Osteoblast (primary cell): Measurements from ENCODE around the gene EXOC2. TPM values are rescaled to one million over a fixed set of nuclear protein-coding genes. Genes with fewer than 3 reads are reported as not detected.

Experiments
- DNase-seq: peaks from one replicate; pipeline ENCODE4 v3.0.0; 2011; ENCODE audit warnings: low spot score, mixed read lengths; ENCODE audit not compliant: insufficient read length; ENCODE audit errors: missing footprints
- H2AFZ ChIP-seq: 2 replicates; pipeline ENCODE4 v1.6.0; 2011; ENCODE audit warnings: mild to moderate bottlenecking, low read length
- H3K27ac ChIP-seq: 2 replicates; pipeline ENCODE4 v1.5.1; 2011; ENCODE audit warnings: mild to moderate bottlenecking, low read depth, low read length, moderate library complexity
- H3K27me3 ChIP-seq: 2 replicates; pipeline ENCODE4 v1.6.0; 2012; ENCODE audit warnings: mild to moderate bottlenecking, control low read depth, inconsistent platforms, low read length, moderate library complexity; ENCODE audit not compliant: insufficient read depth
- H3K36me3 ChIP-seq: 2 replicates; pipeline ENCODE4 v1.5.1; 2011; ENCODE audit warnings: mild to moderate bottlenecking, low read length, control low read depth, moderate library complexity; ENCODE audit not compliant: insufficient read depth
- H3K4me1 ChIP-seq: 2 replicates; pipeline ENCODE4 v1.5.1; 2011; ENCODE audit warnings: mild to moderate bottlenecking, low read length, control low read depth, moderate library complexity; ENCODE audit not compliant: insufficient read depth
- H3K4me2 ChIP-seq: 2 replicates; pipeline ENCODE4 v1.6.0; 2011; ENCODE audit warnings: mild to moderate bottlenecking, low read length; ENCODE audit not compliant: insufficient read depth
- H3K4me3 ChIP-seq: fragments of 200-600 bp; sonication (generic); 3 replicates; pipeline ENCODE4 v1.5.1; 2012; ENCODE audit warnings: mild to moderate bottlenecking, low read length, inconsistent platforms; ENCODE audit not compliant: insufficient read depth
- H3K79me2 ChIP-seq: 2 replicates; pipeline ENCODE4 v1.6.0; 2012; ENCODE audit warnings: mild to moderate bottlenecking, low read length, control low read depth, inconsistent platforms; ENCODE audit not compliant: insufficient read depth
- H3K9me3 ChIP-seq: 2 replicates; pipeline ENCODE4 v1.5.1; 2011; ENCODE audit warnings: low read depth, low read length, control low read depth
- H4K20me1 ChIP-seq: 2 replicates; pipeline ENCODE4 v1.6.0; 2012; ENCODE audit warnings: mild to moderate bottlenecking, low read length, control low read depth; ENCODE audit not compliant: insufficient read depth
- CTCF ChIP-seq: IDR thresholded peaks from 2 replicates; pipeline ENCODE4 v1.5.1; 2011; ENCODE audit warnings: mild to moderate bottlenecking, low read depth, low read length, moderate library complexity; ENCODE audit errors: extremely low read depth
- total RNA-seq: library from RNA; depleted of rRNA; stranded (reverse); fragments of >200 nt; gene quantifications from 2 replicates; pipeline ENCODE4 v1.2.3, GENCODE V29; 2012

EXOC2 gene
- total RNA-seq, 1 donor = 19.5 TPM

- DNase-seq = no peak
- no peaks in the 10 kb centered on the region for H3K4me1 ChIP-seq
- H4K20me1 ChIP-seq = no peaks in the 10 kb centered on the region
- H3K4me3 ChIP-seq = no peak overlapping the region
- no peaks in the 10 kb centered on the region for H3K79me2 ChIP-seq
- no peaks in the 10 kb centered on the region for H3K9me3 ChIP-seq
- no peak overlapping the region for H3K4me2 ChIP-seq
- no peak overlapping the region for H2AFZ ChIP-seq
- no peak overlapping the region for H3K27ac ChIP-seq
- no peaks in the 10 kb centered on the region for H3K27me3 ChIP-seq
- no peak for TF ChIP-seq CTCF
- peaks cover 5% of the 10 kb centered on the region for H3K36me3 ChIP-seq
Observed at GRCh38 chr6:621931-622330, 71.0 kb downstream of the EXOC2 start.

GRCh38 chr6:620950-621349, 72.0 kb downstream of the EXOC2 start:
- Histone ChIP-seq H3K27me3 (no peaks in the 10 kb centered on the region), H3K79me2 (no peaks in the 10 kb centered on the region), H3K4me3 (no peak overlapping the region), H4K20me1 (no peaks in the 10 kb centered on the region), H3K36me3 (peaks cover 5% of the 10 kb centered on the region), H3K27ac (no peak overlapping the region), H2AFZ (no peak overlapping the region), H3K9me3 (no peaks in the 10 kb centered on the region), H3K4me1 (no peaks in the 10 kb centered on the region), H3K4me2 (no peak overlapping the region)
- TF ChIP-seq CTCF = no peak
- no peak for DNase-seq

- Histone ChIP-seq H3K9me3 (no peaks in the 10 kb centered on the region), H3K4me2 (no peak overlapping the region), H3K4me1 (no peaks in the 10 kb centered on the region), H3K27me3 (no peaks in the 10 kb centered on the region), H3K4me3 (no peak overlapping the region), H3K27ac (no peak overlapping the region), H3K36me3 (peaks cover 6% of the 10 kb centered on the region), H3K79me2 (no peaks in the 10 kb centered on the region), H2AFZ (no peak overlapping the region), H4K20me1 (no peaks in the 10 kb centered on the region)
- DNase-seq = no peak
- no peak for TF ChIP-seq CTCF
Observed at GRCh38 chr6:620166-620565, 72.8 kb downstream of the EXOC2 start.

GRCh38 chr6:617456-618100, 75.4 kb downstream of the EXOC2 start:
- no peak overlapping the region for H3K4me2 ChIP-seq
- H3K36me3 ChIP-seq = peaks cover 12% of the 10 kb centered on the region
- H3K9me3 ChIP-seq = no peaks in the 10 kb centered on the region
- H2AFZ ChIP-seq = no peak overlapping the region
- H3K4me3 ChIP-seq = no peak overlapping the region
- no peaks in the 10 kb centered on the region for H3K79me2 ChIP-seq
- DNase-seq = no peak
- no peaks in the 10 kb centered on the region for H3K27me3 ChIP-seq
- no peaks in the 10 kb centered on the region for H3K4me1 ChIP-seq
- no peaks in the 10 kb centered on the region for H4K20me1 ChIP-seq
- no peak for TF ChIP-seq CTCF
- H3K27ac ChIP-seq = no peak overlapping the region
